Measurements from ENCODE around the gene TEX44. TPM values are rescaled to one million over a fixed set of nuclear protein-coding genes. Genes with fewer than 3 reads are reported as not detected.
A peak's percentile ranks its signal among the peaks of the same experiment; 100 is the strongest.

TEX44 gene
- total RNA-seq, 1 experiment from 2014 or later: not detected

DNA sequence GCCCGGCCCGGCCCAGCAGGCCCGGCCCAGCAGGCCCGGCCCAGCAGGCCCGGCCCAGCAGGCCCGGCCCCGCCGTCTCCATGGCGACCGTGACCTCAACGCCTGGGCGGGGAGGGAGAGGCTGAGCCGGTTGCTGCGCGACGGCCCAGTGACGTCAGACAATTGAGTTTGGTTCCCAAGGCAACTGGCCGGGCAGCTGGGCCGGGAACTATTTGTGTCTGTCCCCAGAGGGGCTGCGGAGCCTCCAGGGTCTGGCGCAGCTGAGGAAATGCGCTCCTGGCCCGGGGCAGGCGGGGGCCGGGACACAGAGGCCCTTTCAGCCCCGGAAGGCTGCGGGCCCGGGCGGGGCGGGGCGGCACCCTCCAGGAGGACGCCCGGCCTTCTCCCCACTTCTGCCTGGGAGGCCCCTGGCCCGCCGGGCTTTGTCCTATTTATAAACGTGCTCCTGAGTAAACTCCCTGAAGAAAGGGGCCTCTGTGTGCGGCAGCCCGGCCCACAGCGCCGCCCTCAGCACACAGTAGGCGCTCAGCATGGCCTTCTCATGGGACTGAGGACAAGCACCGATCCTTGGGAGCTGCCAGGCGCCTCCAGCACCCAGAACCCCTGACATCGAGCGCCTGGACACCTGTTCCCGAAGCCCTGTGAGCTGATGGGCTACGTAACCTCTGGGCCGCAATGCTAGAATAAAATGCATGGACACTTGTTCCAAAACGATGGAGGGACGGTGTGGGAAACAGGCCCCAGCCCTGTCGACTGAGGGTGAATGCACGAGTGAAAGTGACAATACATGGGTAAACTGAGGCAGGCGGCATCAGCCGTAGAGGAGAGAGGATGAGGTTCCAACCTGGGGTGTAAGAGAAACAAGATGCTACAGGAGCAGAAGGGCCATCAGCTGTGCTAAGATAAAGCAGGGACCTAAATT is 12.3 kb downstream of the TEX44 start:
- peak; percentile 99 for DNase-seq (ENCODE audit: low read depth)

DNA sequence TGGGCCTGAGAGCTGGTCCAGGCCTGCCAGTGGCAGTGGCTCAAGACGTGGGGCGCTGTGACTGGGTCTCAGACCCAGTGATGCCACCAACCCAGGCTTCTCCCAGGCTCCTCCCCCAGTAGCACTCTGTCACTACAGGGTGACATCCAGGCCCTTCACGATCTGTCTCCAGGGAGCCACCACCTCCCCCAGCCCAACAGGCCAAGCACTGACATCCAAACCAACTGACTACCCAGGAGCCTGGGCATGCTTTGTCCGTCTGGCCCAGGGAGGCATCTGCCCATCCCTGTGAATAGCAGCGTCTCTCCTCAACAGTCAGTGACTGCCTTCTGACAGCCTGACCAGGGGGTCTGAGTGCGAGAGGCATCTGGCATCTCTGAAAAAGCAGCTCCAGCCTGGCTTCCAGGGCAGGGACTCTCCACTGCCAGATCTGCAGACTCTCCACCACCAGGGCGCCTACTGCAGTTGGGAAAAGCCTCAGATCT is 13.0 kb downstream of the TEX44 start:
- no peak for DNase-seq (ENCODE audit: low read depth)

DNA sequence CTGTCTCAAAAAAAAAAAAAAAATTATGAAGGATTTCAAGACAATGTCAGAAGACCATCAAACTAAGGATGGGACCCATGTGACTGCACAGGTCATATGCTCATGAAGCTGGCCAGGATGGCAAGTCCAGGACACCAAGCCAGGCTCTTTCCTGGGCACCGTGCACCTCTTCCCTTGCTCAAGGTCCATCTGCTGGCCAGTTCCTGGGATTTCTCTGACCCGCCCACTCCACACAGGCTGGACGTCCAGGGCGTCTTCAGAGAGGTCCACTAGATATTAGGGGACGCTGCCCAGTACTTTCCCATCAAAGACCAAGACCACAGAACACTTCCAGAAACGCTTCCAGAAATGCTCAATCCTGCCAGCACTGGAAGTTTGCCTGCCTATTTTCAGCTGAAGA is 14.3 kb downstream of the TEX44 start:
- DNase-seq (ENCODE audit: low read depth): no peak

DNA sequence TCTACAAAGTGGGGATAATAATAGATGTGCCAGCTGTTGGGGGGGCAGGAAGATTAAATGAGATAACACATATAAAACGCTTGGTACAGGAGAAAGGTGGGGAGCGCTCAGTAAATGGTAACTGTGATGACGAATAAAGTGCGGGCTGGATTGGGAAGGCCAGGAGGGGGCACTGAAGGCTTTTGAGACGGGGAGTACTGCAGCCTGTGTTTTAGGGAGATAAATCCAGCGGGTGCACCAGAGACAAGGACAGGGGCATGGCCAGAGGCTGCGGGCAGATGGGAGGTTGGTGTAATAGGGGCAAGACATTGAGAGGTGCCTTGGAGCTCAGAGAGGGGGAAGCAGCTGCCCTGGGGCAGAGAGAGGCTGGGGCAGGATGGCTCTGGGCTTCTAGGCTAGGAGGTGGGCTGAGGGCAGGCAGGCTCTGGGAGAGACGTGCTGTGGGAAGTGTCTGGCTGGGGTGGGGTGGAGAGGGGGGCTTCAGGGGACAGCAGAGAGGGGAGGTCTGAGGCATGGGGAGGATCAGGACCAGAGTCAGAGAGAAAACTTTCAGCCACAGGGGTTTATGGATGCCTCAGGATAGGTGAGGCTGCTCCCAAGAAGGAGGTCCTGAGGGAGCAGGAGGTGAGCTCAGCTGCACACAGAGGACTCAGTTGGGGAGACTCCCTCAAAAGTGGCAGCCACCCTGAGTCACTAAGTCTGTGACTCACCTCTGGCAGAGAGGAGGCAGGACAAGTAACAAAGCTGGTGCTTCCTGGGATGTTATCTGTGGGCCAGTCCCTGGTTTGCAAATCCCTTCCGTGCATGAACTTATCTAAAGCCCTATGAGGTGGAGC is 18.8 kb downstream of the TEX44 start:
- DNase-seq (ENCODE audit: low read depth): peak; percentile 95

DNA sequence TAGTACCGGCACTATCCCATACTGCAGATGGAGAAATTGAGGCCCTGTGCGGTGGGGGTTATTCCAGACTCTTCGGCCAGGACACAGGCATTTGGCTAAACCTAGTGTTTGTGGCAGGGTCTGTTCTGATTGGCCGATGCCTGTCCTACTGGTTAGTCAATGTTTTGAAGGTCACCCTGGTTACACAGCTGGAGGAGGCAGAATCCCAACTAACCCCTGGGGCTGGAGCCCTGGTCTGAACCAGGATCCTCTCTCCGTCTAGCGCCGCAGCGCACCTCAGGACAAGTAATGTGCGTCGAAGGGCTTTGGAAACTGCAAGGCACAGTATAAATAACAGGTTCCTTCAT is 19.4 kb downstream of the TEX44 start:
- peak; percentile 94 for DNase-seq (ENCODE audit: low read depth)

DNA sequence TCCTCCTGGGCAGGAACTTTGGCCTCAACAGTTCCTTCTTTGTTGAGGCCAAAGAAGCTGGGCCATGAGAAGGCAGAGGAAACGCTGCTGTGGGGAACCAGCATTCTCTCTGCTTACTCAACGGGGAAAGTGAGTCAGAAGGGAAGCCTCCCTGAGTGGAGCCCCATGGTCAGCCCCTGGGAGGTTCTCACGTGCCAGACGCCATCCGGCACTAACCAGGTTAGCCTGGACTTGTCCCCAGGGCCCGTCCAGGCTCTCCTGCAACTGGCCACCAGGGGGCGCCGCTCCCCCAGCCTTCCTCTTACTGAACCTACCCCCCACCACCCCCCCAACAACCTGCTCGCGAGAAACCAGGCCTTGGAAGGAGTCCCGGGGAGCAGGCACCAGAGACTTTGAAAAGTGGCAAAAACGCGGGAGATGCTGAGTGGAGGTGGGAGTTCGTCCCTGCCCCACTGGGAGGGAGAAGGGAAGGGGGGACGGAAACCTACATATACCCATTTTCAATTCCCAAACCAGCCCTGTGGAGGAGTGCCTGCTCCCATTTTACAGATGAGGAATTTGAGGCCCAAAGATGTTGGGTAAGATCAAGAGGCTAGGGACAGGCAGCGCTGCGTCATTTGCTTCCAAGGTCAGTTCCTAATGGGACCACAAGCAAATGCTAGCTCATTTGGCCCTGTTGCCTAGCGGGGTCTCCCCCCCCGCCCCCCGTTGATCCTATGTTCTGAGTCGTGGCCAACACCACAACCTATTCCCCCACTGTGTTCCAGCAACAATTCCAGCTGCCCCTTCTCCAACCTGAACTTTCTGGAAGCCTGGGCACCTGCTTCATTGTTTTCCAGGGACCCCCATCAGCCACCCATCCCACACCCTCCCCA is 20.0 kb downstream of the TEX44 start:
- DNase-seq (ENCODE audit: low read depth): peak; percentile 95

DNA sequence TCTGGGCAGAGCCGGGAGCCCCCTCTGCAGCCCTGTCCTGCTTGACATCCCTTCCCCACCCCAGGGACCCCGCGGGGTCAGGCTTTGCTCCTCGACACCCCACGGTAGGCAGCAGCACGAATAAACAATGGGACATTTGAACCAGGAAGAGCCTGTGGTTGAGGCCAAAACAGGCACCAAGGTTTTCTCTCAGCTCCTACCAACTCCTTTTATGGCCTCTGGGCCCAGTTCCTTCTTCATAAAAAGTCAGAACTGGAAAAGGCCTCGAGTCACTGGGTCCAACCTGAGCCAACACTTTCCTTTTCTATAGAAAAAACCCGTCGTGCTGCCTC is 20.6 kb downstream of the TEX44 start:
- peak; percentile 67 for DNase-seq (ENCODE audit: low read depth)

DNA sequence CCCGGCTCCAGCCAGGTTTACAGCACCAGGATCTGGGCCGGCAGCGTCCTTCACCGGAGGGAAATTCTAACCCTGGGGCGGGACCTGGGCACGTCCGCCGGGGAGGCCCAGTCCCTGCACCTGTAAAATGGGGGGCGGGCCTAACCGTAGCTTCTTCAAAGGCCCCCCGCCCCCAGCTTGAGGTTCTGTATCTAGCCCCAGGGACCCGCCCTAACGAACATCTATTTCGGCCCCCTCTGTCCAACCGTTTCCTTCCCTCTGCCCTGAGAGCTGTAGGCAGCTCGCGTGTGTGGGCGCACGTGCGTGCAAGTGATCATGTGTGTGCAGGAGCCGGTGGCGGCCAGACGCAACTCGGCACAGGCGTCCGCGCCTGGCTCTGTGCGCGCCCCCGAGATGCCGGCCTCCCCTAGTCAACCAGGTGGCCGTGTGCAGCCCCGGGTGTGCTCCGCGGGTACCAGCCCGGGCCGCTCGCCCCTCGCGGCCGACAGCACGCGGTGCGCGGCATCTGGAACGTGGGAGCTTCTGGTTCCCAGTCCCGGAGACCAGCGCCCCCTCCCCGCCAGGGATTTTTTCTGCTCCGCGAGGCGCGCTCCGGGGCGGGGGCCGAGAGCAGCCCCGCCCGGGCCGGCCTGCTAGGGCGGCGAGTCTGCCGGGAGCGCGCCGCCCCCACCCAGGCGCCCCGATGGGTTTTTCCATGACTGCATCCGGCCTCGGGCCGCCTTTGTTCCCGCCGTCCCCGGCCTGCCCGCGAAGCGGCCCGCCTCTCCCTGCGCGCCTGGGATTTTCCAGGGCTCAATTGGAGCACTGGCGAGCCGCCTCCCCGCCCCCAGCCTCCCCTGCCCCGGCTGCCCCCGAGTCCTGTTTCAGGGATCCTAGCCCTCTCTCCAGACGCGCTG is 21.2 kb downstream of the TEX44 start:
- peak; percentile 94 for DNase-seq (ENCODE audit: low read depth)

DNA sequence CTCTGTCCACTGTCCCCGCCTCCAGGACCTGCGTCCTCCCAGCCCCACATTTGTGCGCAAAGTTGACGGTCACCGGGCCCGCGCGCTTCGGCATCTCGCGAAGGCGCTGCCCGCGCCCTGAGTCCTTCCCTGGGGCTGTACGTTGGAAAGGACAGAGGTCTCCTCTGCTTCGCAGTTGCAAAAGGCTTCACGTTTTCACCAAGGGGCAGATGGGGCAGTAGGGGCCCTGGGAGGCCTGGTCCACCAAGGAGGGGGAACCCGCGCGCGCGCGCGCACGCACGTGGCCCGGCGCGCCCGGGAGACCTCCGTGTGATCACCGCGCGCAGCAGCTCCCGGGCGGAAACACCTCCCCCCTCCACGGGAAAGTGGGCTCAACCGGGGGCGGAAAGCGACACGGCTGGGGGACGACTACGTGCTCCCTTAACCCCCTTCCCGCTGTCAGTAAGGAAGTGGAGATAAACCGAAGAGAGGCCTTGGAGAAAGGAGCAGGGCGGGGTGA is 21.9 kb downstream of the TEX44 start:
- DNase-seq (ENCODE audit: low read depth): no peak

DNA sequence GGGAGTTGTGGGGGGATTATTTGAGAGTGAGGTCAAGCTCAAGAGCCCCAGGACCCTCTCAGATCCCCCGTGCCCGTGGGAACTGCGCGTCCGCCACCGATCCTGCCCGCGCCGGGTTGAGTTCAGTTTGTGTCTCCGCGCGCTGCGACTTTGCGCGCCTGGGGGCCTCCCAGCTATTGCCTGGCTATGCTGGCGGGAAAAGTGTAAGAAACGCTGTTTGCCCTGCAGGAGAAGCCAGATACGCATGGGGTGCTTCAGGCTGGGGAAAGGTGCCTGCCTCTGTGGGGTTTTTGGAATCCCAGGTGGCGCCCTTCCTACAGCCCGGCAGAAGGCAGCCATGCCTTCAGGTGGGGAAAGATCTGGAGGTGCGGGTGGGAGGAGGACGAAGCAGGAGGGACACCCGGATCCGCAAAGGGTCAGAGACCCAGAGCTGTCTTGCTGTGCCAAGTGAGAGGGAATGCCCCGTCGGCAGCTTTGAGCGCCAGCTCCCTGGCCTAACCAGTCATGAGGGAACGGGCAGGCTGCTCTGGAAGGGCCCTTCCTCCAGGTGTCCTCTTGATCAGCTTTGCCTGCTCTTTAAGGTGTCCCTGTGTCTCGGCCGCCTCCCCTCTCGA is 22.5 kb downstream of the TEX44 start:
- DNase-seq (ENCODE audit: low read depth): no peak

DNA sequence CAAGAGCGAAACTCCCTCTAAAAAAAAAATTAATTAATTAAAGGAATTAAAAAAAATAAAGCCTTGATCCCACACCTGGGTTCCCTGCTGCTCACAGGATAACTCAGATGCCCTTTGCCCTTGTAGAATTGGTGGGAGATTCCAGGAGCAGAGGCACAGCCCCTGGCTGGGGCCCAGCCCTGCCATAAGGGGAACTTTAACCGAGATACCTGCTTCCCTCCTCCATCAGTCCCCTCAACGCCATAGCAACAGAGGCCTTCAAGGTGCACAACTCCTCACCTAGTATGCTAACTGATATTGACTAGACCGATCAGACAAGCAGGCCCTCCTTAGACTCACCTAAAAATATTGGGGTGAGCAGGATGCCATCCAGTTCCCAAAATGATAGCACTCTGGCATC is 23.6 kb downstream of the TEX44 start:
- DNase-seq (ENCODE audit: low read depth): no peak

DNA sequence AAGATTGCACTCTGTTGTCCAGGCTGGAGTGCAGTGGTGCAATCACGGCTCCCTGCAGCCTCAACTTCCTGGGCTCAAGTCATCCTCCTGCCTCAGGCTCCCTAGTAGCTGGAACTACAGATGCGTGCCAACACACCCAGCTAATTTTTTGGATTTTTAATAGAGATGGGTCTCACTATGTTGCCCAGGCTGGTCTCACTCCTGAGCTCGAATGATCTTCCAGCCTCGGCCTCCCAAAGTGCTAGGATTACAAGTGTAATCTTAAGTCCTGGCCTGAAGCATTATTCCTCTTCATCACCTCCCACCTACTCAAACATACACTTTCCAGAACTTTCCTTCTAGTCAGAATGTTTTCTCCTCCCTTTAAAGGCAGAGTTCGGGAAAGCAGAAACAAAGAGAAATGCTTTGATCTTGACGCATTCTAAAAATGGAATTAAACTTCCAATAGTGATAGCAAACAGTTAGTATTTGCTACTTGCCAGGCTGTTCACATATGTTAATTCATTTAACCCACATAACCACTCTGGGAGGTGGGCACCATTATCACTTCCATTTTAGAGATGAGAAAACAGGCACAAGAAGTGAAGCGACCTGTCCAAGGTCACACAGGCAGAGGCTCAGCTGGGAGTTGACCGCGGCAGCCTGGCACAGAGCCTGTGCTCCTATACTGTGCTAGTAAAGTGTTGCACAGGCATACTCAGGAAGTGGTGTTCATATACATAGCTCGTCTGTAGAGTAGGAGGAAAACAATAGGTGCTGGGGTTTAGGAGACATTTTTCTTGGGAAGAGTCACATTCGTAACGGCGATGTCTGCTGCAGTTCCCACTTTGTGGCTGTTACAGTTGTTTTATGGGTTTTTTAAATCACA is 24.6 kb downstream of the TEX44 start:
- DNase-seq (ENCODE audit: low read depth): peak; percentile 60

DNA sequence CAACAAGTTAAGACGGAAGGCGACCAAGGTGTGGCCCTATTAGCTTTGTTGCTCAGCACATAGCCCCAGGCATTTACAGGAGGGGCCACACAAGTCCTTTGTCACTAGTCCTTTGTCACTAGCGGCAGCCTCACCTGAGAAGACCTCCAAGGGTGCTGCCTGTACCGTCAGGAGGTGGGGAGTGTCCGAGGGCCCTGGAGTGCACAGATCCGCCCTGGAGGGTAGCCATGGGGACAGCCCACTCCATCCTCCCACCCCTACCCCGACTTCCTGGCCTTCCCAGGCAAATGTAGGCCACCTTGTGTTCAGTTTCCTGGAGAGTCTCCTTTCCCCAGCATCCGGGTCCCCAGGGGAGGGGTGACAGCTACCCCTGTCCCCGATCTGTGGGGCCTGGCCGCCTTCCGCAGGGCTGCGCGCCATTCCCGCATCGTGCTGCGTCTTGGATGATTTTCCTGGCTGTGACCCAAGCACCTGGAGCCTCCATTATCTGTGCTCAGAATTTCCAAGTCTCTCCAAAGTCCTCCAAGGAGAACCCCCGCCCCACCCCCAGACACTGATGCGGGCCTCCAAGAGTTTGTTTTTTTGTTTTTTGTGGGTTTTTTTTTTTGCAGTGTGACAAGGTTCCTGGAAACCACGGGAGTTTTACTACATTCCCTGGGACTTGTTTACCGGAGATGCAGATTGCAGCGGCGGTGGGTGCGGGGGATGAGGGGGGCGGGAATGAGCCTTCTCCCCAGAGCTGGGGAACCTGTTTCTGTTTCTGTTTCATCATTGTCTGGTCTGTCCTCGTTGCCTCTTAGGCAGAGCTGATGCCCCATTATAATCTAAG is 28.6 kb downstream of the TEX44 start:
- no peak for DNase-seq (ENCODE audit: low read depth)

DNA sequence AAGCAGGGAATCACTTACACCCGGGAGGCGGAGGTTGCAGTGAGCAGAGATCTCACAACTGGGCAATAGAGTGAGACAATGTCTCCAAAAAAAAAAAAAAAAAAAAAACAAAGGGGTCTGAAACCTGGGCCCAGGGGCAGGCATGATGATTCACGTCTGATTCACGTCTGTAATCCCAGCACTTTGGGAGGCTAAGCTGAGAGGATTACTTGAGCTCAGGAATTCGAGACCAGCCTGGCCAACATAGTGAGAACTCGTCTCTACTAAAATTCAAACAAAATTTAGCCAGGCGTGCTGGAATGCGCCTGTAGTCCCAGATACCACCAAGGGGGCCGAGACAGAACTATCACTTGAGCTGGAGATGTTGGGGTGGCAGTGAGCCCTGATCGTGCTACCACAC is 30.3 kb downstream of the TEX44 start:
- DNase-seq (ENCODE audit: low read depth): no peak

DNA sequence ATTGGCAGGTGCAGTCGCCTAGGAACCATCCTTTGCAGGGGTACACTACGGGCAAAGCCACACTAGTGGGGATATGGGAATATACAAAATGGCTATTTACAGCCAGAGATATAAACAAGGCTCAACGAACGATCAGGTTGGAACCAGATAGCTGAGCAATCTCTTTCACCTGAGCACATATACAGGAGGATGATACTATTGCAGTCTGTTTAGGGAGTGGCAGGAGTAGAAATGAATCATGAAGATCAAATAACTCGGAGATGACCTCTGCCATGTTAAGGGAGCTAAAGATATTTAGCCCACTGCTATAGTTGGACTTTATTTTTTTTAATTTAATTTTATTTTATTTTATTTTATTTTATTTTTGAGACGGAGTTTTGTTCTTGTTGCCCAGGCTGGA is 33.8 kb downstream of the TEX44 start:
- DNase-seq (ENCODE audit: low read depth): no peak

DNA sequence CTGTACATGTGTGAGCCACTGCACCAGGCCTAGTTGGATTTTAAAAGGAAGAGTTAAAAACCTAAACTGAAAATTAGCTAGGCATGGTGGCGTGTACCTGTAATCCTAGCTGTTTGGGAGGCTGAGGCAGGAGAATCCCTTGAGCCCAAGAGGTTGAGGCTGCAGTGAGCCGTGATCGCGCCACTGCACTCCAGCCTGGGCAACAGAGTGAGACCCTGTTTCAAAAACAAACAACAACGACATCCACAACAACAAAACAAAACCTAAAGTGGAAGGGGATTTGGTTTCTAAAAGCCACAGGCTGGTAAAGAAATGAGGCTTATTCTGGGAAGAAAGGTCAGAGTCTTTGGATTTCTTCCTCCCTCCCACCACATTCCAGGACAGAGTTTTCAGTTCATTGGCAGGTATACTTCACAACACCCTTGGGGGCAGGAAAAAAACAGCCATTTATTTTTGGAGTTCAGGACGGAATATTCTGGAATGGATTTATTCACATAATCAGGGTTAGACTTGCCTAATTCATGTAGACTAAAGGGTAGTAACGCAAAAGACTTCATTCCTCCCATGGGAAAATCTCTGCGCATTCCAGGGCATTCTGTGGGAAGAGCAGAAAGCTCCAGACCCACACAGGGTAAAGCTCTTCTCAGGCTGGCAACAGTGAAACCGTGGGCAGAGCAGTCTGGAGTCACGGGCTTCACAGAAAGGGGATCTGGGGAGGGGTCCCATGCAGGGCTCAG is 34.9 kb downstream of the TEX44 start:
- no peak for DNase-seq (ENCODE audit: low read depth)

DNA sequence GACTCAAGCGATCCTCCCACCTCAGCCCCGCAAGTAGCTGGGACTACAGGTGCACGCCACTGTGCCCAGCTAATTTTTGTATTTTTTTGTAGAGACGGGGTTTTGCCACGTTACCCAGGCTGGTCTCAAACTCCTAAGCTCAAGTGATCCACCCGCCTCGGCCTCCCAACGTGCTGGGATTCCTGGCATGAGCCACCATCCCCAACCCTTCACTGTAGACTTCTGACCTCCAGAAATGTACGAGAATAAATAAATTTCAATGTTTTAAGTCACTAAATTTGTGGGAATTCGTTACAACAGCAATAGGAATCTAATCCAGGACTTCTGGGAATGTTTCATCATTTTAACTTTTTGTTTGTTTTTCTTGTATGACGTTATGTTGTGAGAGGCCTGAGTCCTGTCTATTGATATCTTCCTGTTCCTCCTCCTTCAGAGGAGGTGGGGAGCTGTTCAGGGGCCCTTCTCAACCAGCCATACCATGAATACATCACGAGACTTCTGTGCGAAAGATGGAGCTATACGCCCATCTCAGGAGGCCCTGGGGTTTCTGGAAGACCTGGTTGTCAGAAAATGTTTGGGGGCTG is 40.0 kb downstream of the TEX44 start:
- no peak for DNase-seq (ENCODE audit: low read depth)

Measured in RPMI7951 (cell line).